Iris pigment epithelial cell (primary cell): Measurements from ENCODE around the gene CEP85L.
"Not testable (repeated sequence)": the region's sequence is repeated elsewhere in the genome, so short reads cannot be mapped to it uniquely, and the experiment has no call there.

Experiments used
- DNase-seq: peaks from one replicate; pipeline ENCODE4 v3.0.0-alpha.2; 2011; ENCODE audit warnings: low read depth

The CEP85L gene

DNA sequence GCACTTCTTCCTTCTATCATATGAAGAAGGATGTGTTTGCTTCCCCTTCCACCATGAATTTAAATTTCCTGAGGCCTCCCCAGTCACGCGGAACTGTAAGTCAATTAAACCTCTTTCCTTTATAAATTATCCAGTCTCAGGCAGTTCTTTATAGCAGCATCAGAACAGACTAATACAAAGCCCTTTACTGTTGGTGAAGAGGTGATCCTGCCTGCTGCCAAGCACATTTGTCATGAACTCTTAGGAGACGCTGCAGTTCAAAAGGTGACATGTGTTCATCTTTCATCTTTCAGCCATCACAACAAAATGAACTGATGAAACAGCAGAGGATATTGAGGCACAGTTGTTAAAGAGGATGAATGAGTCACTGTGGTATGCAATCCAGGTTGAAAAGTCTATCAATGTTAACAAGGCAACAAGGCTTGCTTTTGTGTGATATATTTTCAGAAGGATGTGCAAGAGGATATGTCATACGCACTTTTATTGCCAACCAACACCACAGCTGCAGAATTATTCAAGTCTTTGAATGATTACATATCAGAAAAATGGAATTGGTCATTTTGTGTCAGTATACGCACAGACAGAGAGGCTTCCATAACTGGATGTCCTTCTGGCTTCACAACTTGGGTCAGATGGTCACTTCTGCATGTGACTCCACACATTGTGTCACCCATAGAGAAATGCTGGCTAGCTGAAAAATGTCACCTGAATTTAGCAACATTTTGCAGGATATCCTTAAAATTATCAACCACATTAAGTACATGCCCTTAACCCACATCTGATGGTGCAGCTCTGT lies 155.7 kb downstream of the CEP85L start:
- DNase-seq, result peak; percentile 83

DNA sequence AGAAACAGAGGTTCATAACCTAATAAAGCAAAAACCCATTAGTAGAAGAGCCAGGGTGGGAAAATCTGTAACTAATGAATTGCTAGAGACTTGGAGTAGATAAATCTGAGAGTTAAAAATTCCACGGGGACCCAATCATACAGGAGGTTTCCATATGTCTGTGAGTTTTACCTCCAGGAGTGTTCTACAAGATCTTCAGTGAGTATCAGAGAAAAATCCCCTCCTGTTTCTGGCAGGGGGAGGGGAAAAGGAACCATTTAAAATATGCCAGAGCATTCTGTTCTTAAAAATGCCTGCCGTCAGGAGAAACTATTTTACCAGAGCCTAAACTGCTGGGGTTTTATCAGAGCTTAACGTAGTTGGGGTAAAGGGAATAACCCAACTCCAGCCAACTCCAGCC lies 157.3 kb downstream of the CEP85L start:
- DNase-seq, result peak; percentile 38

DNA sequence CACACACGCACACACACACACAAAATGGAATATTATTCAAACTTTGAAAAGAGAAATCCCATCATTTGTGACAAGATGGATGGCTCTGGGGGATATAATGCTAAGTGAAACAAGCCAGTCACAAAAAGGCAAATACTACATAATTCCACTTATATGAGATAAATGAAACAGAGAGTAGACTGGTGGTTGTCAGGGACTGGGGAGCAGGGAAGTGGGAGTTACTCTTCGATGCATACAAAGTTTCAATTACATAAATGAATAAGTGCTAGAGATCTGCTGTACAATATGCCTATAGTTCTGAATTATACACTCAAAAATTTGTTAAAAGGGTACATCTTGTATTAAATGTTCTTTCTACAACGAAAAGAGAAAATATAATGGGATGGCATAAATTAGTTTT lies 161.4 kb downstream of the CEP85L start:
- no peak for DNase-seq

DNA sequence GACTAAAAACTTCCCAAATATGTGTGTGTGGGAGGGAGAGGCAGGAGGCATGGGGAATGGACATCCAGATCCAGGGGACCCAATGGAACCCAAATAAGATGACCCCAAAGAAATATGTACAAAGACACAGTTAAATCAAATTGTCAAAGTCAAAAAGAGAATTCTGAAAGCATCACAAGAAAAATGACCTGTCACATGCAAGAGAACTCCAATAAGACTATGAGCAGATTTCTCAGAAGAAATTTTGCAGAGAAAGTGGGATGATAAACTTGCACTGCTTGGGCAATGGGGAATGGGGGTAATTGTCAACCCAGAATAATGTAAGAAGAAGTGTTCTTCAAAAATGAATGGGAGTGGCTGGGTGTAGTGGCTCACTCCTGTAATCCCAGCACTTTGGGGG lies 162.8 kb downstream of the CEP85L start:
- no peak for DNase-seq

DNA sequence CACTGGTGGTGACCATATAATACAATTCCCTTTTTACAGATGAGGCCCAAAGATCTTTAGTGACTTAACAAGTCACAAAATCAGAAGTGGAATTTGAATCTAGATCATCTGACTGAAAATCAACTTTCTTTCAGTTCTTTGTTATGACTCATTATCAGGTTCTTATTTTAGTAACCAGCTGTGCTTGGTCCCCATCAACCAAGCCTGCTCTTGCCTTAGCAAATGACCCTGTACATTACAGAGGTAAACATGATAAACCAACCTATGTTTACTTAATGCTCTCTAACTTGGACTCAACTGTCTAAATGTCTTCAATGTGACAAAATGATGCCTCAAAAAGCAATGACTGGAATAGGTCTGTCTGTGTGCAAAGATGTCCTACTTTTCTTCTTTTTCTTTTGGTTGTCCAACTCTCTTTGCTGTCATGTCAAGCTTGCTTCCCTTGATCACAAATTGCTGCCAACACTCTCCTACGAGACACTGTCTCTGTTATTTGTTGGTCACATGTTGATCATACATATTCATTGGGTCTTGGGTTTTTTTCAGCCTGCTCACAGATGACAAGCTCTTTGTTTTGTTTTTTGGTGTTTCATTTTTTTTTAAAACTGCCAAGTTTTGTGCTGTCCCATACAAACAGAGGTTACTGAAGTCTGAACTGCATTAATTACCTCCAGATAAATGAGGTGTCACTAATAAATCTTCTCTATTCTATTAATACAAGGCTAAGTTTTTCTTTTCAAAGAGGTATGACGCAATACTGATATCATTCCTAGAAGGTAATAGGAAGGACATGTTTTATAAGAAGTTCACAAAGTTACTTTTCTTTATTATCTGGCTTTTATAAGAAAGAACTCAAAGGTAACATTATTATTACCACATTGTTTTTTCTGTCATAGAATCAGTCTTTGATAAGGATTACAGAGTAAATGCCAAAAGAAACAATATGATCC lies 165.5 kb downstream of the CEP85L start:
- peak; percentile 35 for DNase-seq

DNA sequence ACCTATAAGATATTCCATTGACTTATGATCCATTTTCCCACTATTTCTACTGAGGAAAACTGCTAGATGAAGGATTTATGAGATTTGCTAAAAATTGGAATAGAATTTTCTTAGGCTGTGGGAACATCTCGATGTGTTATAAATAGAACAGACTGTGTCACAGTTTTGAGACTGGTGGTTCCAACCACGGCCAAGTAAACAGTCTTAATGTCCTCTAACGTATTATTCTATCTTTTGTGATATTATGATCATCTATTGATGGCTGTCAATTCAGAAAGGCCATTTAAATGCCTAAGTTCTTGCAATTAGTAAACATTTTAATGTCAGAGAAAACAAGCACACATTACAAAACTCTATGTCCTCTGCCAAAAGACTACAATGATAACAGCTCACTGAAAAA lies 174.8 kb downstream of the CEP85L start:
- DNase-seq, result no peak

DNA sequence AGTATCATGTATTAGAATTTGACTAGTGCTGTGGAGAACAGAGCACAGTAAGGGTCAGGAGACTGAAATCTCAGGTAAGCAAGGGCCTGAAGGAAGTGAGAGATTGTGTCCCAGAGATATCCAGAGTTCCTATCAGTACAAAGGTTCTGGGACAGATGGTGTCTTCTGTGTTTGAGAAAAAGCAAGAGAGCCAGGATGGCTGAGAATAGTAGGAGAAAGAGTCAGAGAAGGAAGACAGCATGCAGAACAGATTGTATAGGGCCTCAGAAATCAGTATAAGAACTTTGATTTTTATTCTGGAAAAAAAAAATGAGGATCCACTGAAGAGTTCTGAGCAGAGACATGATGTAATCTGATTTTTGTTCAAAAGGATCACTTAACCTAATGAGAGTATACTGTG lies 178.1 kb downstream of the CEP85L start:
- no peak for DNase-seq

DNA sequence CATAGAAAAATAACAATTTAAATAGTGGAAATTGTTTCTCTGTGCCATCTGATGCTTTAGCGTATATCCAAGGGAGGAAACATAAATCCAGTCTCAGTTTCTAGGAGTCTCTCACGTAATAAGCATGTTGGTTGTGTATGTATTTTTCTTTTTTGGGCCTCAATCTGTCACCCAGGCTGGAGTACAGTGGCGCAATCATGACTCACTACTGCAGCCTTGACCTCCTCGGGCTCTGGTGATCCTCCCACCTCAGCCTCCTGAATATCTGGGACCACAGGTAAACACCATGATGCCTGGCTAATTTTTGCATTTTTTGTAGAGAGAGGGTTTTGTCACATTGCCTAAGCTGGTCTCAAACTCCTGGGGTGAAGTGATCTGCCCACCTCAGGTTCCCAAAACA lies 181.9 kb downstream of the CEP85L start:
- peak; percentile 34 for DNase-seq

DNA sequence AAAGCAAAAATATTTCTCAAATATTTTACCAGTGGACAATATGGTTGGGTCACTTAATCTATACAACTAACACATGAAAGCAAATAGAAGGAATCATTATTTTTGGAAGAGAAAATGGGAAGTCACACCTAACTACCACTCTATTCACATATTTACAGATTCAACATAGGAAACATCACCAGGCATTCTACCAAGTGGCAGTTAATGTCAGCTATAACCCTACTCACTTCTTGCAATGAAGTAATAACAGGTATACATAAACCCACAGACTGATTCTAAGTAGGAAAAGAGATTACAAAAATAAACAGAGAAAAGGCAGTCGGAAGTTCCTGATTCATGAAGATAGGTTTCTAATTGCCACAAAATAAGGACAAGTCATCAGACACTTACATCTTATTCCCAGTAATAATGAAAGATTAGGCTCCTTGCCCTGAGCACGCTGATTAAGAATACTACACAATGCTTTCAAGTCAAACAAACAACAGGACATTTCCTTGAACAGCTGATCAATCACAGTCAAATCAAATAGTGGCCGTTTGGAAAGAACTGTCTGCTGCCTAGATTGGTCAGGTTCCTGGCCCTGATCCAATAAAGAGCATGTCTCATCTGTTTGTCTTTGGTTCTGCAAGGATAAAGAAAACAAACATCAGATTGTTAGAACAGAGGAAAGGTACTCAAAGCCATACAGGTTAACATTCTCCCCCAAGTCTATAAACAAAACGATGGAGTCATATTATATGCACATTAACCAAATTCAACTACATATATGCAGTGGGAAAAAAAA lies 182.5 kb downstream of the CEP85L start:
- DNase-seq, result peak; percentile 70

DNA sequence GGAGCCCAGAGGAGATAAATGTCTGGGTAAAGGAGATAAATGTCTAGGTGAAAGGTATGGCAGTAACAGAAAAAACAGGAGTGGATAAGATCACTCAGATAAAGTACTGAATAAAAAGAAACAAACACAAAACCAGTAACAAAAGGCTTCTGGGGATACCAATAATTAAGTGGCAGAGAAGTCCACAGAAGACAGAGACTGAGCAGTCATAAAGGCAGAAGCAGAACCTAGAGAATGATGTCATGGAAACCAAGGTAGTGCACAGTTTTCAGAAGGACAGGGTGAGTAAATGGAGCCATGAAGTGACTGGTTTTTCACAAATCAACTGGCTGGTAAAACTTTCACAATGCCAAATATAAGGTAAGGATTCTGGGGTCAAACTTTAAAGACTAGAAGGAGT lies 184.2 kb downstream of the CEP85L start:
- DNase-seq, result no peak

DNA sequence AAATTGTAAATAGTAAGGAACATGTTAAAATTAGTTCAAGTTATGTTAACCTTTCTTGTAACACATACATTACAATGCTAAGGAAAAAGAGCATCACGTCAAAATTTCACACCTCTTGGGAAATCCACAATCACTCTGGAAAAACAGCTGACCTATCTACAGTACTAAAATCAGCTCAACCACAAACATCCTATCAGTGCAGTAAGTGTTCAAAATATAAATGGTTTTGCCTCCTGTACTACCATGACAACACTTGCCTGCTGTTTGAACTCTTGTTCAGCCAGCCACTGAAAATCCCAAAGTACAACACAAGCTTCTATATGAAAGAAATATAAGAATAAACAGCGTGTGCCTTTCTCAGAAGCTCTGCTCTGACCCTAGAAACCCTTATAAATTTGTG lies 186.8 kb downstream of the CEP85L start:
- DNase-seq, result no peak

DNA sequence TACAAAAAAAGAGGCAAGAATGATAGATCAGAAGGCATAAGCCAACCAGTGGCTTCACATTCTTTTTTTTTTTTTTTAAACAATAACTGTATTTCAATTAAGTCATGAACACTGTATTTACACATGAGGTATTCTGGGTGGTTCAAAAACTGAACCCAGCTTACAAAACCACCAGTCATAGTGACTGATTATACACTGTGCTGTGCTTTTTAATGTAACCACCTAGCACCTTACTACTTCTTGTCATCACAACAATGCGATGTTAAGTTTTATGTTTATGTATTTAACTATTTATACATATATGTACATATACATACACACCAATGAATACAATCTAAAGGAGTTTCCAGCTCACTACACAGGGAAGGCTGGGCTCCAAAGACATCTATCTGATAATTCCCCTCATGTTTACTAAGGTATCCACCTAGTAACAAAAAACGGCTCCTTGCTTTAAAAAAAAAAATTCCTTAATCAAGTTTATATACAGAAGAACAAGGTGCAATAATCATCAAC lies 190.4 kb downstream of the CEP85L start:
- DNase-seq, result no peak

DNA sequence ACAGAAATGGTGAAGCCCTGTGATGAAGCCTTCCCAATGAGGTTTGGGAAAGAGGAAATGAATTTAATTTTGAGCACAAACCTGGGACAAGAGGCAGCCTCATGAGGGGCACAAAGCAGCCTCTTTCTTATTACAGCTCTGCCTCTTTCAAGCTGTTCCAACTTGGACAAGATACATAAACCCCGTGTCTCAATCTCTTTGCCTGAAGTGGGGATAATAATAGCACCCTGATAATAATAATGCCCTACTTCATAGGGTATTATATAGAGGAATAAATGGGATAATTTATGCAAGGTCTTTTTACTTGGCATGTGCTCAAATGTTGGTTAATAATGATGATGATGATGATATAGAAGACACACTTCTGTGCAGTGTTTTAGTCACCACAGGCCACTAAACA lies 194.4 kb downstream of the CEP85L start:
- DNase-seq, result no peak

DNA sequence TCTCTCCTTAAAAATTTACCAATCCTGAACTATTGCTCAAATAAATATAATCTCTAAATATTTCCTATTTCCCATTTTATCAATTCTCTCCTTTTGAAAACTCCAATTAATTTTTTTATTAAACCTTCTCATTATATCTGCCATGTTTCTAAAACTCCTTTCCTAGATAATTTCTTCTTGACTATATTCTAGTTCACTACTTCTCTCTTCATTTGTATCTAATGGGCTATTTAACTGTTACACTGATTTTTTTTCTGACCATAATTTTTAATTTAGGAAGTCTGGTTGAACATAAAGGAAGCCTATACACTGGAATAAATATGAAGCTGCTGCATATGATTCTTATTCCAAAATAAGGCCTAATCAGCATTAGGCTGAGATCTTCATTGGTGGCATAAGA lies 199.6 kb downstream of the CEP85L start:
- DNase-seq, result no peak

DNA sequence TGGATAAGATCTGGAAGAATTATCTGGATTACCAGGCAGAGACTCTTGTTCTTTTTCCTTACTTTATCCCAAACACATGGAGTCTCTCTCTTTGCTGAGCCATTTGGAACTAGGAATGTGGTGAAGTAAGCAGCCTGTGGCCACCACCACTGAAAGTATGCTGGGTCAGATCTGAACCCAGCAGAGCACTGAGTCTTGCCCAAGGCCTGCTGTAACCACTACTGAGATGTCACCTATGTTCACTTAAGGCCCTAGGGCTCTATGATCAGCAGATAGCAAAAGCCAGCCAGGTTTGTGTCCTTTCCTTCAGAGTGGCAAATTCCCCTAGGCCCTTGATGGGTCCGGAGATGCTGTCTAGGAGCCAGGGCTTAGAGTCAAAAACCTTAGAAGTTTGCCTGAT lies 206.6 kb downstream of the CEP85L start:
- DNase-seq, result no peak

DNA sequence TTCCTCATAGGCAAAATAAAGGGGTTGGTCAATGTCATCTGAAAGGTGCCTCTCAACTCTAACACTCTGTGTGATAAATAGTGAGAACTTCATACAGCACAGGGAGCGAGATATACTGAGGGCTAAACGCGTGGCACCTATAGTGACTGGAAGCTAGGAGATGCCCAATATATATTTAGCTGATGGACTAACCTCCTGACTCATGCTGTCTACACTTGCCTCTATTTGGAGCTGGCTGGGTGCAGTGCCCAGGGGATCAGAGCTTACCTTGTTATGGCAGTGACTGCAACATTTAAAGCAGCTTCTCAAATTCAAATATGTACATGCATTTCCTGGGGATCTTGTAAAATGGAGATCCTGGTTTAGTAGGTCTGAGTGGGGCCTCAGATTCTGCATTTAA lies 214.9 kb downstream of the CEP85L start:
- DNase-seq, result no peak

DNA sequence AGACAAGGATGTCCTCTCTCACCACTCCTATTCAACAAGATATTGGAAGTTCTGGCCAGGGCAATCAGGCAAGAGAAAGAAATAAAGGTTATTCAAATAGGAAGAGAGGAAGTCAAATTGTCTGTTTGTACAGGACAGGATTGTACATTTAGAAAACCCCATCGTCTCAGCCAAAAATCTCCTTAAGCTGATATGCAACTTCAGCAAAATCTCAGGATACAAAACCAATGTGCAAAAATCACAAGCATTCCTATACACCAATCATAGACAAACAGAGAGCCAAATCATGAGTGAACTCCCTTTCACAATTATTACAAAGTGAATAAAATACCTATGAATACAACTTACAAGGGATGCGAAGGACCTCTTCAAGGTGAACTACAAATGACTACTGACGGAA lies 217.2 kb downstream of the CEP85L start:
- not testable (repeated sequence) for DNase-seq

DNA sequence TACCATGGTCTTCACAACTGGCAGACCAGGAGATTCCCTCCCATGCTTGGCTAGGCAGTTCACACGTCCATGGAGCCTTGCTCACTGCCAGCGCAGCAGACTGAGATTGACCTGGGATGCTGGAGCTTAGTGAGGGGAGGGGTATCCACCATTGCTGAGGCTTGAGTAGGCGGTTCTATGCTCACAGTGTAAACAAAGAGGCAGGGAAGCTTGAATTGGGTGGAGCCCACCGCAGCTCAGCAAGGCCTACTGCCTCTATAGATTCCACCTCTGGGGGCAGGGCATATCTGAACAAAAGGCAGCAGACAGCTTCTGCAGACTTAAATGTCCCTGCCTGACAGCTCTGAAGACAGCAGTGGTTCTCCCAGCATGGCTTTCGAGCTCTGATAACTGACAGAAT lies 230.1 kb downstream of the CEP85L start:
- not testable (repeated sequence) for DNase-seq

DNA sequence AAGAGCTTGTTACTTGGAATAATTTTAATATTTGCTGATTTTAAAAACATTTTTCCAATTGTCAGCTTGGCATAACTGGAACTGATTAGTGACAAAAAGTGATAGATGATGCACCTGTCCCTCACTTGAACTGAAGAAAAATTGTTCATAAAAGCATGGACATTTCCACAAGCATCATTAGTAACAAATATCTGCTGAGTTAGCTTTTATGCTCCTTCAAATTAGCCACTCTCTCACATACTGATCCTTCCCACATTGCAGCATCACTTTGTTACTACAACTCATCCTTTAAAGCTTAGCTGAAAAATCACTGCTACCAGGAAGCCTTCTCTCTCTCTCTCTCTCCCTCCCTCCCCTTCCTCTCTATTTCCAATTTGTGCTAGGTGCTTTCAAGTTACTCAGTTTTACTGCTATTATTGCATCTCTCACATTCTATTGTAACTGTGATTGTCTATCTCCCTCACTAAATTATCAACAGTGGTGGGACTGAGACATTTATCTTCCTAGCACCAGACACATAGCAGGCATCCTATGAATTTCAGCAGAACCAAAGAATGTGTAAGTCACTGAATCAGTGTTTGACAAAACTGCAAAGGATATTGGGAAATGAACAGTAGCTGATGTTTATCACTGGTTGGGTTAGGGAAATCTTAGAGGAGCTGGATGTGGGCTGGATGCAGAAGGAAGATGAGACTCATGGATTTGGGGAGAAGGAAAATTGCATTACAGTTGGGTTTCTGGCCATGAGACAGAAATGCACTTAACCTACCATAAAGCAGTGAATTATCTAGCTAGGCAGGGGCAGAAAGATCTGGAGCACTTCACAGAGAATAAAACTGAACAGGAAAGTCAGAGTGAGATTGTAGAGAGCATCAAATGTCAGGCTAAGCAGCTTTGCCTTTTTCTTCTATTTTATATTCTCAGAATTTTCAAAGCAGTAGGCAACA lies 231.7 kb downstream of the CEP85L start:
- peak; percentile 33 for DNase-seq
